ACHN (cell line): ENCODE results near the gene THAP11.
"Not testable (repeated sequence)": the region's sequence is repeated elsewhere in the genome, so short reads cannot be mapped to it uniquely, and the experiment has no call there.

Experiments
- DNase-seq: peaks from one replicate; pipeline ENCODE4 v3.0.0-alpha.2; 2015
- in situ Hi-C: cut with HindIII; loops from 2 replicates; pipeline ENCODE4 v1.10.0; 2017; ENCODE audit warnings: low sequenced_read_pairs, low pct_ligation_motif_present, low pct_unique_long_range_greater_than_20kb

Gene THAP11

GRCh38 chr16:67857547-67858233 is 15.6 kb downstream of the THAP11 start:
- in situ Hi-C loops: no loop called here
- peak; percentile 93 for DNase-seq

- in situ Hi-C loops: no loop called here
- DNase-seq: no peak
Measured at GRCh38 chr16:67858500-67858899, 16.4 kb downstream of the THAP11 start.

GRCh38 chr16:67860589-67861398 is 18.7 kb downstream of the THAP11 start:
- in situ Hi-C loops: no loop called here
- DNase-seq: no peak

DNA sequence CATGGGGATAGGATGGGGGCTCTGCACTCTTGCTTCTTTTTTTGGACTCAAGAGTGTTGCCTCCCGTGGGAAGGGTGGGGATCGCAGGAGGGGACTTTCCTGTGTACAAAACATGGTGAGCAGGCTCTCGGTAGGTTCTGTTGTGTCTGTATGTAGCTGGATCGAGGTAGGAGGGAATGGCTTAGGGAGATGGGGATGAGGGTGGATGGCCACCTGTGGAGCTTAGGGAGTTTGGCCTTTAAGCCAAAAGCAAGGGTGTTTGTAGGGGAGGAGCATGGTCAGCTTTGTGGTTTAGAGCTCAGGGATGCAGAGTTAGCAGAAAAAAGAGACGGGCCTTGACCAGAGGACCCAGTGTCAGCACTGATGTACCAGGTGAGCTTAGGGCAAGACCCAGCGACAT is 19.8 kb downstream of the THAP11 start:
- no peak for DNase-seq
- in situ Hi-C loops: no loop called here

DNA sequence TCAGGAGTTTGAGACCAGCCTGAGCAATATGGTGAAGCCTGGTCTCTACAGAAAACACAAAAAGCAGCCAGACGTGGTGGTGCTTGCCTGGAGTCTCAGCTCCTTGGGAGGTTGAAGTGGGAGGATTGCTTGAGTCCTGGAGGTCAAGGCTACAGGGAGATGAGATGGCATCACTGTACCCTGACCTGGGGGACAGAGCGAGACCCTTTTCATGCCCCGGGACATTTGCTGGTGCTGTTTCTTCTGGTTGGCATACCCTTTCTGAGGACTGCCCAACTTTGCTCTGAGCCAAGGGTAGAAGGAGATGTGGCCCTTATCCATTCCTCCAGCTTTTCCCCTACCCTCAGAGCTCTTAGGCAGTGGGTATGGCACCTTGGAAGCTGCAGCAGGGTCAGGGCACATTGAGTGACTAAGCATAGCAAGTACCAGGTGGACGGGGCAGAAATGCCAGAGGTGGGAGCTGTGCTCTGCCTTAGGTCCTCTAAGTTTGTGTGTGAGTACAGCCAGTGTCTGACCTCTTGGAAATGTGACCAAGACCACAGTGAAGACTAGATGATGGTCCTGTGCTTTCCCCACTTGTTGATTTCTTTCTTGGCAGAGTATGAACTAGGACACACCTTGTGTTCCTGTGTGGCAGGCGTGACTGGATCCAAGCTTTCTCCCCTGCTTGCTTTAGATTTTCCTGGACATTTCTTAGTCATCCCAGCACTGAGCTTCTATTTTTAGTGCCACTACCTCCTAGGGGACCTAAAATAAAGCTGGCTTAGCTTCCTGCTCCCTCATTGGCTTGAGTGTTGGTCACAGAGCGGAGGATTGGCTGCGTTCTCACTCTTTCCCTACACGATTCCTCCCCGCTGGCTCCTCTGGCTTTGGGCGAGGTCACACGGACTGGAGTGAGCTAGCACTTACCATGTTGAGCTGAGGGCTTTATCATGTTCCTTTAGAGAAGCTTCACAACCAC is 20.8 kb downstream of the THAP11 start:
- in situ Hi-C loops: no loop called here
- no peak for DNase-seq

DNA sequence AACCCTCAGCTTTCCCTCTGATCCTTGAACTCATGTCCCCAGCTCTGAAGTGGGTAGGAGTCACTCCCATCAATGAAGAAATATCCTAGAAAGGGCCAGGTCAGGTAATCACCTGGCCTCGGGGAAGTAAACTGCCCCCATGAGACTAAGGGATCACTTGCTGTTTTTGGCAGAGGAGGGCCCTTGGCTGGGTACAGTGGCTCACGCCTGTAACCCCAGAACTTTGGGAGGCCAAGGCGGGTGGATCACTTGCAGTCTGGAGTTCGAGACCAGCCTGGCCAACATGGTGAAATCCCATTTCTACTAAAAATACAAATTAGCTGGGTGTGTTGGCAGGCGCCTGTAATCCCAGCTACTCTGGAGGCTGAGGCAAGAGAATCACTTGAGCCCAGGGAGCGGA is 21.9 kb downstream of the THAP11 start:
- DNase-seq, in situ Hi-C loops: not testable (repeated sequence)

DNA sequence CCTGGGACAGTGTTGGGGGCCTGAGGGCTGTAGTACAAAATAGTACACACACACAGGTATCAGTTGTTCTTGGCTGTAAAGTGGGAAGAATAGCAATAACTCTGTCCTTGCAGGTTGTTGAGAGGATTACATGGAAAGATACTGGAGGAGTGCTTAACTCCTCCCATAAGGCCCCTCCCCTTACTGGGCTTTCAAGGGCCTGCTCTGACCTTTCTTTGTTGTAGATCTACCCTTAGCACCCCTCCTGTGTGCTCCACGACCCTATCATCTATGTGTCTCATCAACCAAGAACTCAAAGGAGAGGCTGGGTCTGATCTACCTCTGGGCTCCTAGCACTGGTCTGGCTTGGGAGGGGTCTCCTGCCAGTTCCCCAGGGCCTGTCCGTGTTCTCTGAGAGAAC is 22.5 kb downstream of the THAP11 start:
- in situ Hi-C loops: no loop called here

GRCh38 chr16:67865318-67865717 is 23.2 kb downstream of the THAP11 start:
- peak; percentile 73 for DNase-seq
- in situ Hi-C loops: no loop called here

More for the DNA sequence above, 22.5 kb downstream of the THAP11 start:
- no peak for DNase-seq

- in situ Hi-C loops: no loop called here
- DNase-seq: no peak
Measured at GRCh38 chr16:67868290-67868689, 26.2 kb downstream of the THAP11 start.

GRCh38 chr16:67869653-67870052 is 27.5 kb downstream of the THAP11 start:
- in situ Hi-C loops: no loop called here

GRCh38 chr16:67871256-67871655 is 29.1 kb downstream of the THAP11 start:
- DNase-seq: no peak
- in situ Hi-C loops: no loop called here

More at GRCh38 chr16:67869653-67870052, 27.5 kb downstream of the THAP11 start:
- DNase-seq: no peak

DNA sequence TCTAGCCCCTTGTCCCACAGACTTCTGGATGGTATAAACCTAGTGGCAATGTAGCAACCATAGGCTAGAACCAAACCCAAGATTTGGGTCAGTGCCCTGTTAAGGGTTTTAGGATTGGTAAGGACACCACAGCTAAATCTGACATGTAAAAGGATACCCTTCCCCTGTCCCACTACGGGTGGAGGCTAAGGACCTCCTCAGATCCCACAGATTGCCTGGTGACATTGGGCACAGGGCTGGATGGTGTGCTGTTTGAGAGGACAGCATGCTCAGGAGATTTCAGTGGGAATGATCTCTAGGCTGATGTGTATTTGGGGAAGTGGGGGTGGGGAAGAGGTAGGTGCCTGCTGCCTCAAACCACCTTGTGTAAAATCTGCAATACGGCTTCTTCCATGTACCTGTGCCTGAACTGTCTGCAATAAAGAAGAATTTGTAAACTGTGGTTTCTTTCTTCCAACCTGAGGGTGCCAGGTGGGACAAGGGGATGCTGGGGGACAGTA is 30.1 kb downstream of the THAP11 start:
- DNase-seq: no peak
- in situ Hi-C loops: no loop called here

DNA sequence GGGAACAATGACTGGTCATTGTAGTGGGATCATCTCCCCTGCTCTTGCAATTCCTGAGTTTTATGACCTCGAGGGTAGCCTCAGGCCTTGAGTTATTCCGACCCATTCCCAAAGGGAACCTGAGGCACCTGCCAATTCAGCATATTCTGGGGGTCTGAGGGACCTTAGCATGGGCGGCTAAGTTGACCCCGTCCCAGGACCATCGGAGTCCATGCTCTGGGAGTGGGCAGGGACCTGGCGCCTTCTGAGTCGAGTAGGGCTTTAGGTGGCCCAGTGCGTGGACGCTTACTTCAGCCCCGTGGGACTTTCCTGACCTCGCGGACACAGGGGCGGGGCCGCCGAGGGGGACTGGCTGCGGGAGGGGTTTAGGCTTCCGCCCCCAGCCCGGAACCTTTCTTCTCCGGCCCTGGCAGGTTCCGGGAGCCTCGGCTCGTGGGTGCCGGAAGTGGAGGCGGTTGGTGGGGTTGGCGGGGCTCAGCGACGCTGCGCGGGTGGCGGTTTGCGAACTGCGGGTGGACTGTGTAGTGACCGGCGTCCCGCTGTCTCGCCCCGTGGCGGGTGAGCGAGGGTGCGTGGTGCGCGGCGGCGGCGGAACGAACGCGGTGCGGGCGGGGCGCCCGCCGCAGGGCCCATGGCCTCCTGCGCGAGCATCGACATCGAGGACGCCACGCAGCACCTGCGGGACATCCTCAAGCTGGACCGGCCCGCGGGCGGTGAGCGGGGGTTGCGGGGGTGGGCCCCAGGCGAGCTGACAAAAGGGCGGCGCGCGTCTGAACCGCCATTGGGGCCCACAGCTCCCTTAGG is 30.7 kb downstream of the THAP11 start, which contains the start of gene EDC4:
Gene EDC4, plus strand, starts transcription at position 422 of the 804 bp plus-strand sequence. Its CDS starts 210 bp downstream, at position 632.
- peak; percentile 86 for DNase-seq
- in situ Hi-C loops: no loop called here

DNA sequence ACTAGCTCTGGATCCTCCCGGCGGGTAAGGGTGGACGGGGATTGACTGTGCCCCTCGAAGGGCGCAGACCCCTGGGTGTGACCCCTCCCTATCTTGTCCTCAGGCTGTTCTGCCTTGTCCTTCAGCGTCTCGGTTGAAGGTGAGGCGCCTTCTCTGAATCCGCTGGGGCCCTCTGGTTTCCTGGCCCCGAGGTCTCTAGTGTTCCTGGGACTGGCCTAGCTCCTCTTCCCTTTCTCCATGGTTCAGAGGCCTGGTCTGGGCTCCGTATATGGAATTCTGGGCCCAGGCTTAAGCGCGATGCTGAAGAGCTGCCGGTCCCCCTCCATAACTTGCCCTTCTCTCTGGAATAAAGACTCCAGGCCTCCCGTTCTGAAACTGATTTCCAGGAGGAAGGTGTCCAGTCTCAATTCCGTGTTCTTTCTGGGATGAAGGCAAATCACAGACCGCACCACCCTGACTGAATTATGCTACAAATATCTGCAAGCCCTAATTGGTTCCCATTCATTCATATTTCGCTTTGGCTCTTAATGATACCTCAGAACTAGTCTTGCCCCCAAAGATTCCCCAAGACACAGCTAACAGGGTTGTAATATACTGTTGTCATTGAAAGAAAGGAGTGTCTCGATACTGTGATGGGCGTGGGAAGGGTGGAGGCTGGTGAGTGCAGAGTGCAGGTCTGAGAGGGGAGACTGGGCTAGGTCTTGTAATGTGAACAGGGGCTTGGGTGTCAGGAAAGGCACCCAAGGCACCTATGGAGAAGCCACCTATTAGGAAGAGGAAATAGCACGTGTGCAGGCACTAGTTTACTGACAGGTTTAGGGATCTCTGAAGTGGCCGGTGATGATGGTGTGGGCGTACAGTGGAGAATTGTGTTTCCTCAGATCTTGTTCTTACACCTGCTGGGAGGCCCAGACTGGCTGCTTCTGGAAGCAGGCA is 31.6 kb downstream of the THAP11 start:
- peak; percentile 19 for DNase-seq
- in situ Hi-C loops: no loop called here

DNA sequence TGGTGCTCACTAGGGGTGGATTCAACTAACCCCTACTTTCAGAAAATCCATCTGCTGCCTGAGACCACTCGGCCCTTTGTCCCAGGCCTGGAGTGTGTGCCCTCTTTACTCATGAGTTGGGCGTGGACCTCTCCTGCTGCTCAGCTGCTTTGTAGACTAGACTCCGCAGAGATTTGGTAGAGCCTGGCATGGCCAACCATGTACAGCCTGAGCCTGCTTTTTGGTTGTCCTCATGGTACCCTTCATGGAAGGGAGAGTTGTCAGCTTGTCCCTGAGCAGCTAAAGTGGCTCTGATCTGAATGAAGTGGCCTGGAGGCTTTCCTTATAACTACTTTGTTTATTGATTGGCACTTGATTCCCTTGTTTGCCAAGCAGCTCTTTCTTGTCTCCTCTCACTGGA is 32.3 kb downstream of the THAP11 start:
- in situ Hi-C loops: no loop called here
- DNase-seq: no peak

- in situ Hi-C loops: no loop called here
- DNase-seq: no peak
Measured at GRCh38 chr16:67877064-67877463, 34.9 kb downstream of the THAP11 start.

- no peak for DNase-seq
- in situ Hi-C loops: no loop called here
Measured at GRCh38 chr16:67878232-67878631, 36.1 kb downstream of the THAP11 start.
